ENCODE data around the gene ABHD12B.

The ABHD12B gene

GRCh38 chr14:50932592-50933495 is 61.0 kb downstream of the ABHD12B start:
- no peak for TF ChIP-seq POLR2AphosphoS5 (IDR thresholded peaks at IDR 0.05; ENCODE audit: low read depth, low read length)
- no peak for TF ChIP-seq REST (IDR thresholded peaks at IDR 0.05; ENCODE audit: insufficient read depth in 1 of 2, low read depth in 2 of 2, low read length in 2 of 2)
- no peak for TF ChIP-seq TAF1 (IDR thresholded peaks at IDR 0.05; ENCODE audit: borderline replicate concordance, insufficient read depth, low read length)
- no peak for TF ChIP-seq SIN3A (IDR thresholded peaks at IDR 0.05; ENCODE audit: borderline replicate concordance, insufficient read depth, low read length)
- TF ChIP-seq FOXP2 (optimal IDR thresholded peaks at IDR 0.05; ENCODE audit: borderline replicate concordance, extremely low read depth, extremely low read length, insufficient read depth): no peak

- TF ChIP-seq SIN3A (IDR thresholded peaks at IDR 0.05; ENCODE audit: borderline replicate concordance, insufficient read depth, low read length) (no peak), REST (IDR thresholded peaks at IDR 0.05; ENCODE audit: insufficient read depth in 1 of 2, low read depth in 2 of 2, low read length in 2 of 2) (no peak), TAF1 (IDR thresholded peaks at IDR 0.05; ENCODE audit: borderline replicate concordance, insufficient read depth, low read length) (no peak), FOXP2 (optimal IDR thresholded peaks at IDR 0.05; ENCODE audit: borderline replicate concordance, extremely low read depth, extremely low read length, insufficient read depth) (no peak), POLR2AphosphoS5 (IDR thresholded peaks at IDR 0.05; ENCODE audit: low read depth, low read length) (no peak)
These were observed 63.5 kb downstream of the ABHD12B start for GRCh38 chr14:50935126-50936015.

DNA sequence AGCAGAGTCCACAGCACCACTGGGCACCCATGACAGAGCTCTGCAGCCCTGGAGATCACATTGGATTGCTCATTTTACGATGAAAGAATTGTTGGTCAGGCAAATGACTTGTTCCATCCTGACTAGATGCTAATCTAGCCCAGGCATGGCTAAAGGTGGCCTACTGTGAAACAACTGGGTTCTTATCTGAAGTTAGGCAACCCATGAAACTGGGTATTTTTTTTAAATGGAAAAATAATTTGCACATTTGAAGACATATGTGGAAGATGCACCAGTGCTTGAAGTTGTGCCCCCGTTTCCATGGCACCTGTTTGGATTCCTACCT is 64.1 kb downstream of the ABHD12B start:
- TF ChIP-seq TAF1 (IDR thresholded peaks at IDR 0.05; ENCODE audit: borderline replicate concordance, insufficient read depth, low read length) (no peak), POLR2AphosphoS5 (IDR thresholded peaks at IDR 0.05; ENCODE audit: low read depth, low read length) (no peak), FOXP2 (optimal IDR thresholded peaks at IDR 0.05; ENCODE audit: borderline replicate concordance, extremely low read depth, extremely low read length, insufficient read depth) (no peak), SIN3A (IDR thresholded peaks at IDR 0.05; ENCODE audit: borderline replicate concordance, insufficient read depth, low read length) (no peak), REST (IDR thresholded peaks at IDR 0.05; ENCODE audit: insufficient read depth in 1 of 2, low read depth in 2 of 2, low read length in 2 of 2) (no peak)

DNA sequence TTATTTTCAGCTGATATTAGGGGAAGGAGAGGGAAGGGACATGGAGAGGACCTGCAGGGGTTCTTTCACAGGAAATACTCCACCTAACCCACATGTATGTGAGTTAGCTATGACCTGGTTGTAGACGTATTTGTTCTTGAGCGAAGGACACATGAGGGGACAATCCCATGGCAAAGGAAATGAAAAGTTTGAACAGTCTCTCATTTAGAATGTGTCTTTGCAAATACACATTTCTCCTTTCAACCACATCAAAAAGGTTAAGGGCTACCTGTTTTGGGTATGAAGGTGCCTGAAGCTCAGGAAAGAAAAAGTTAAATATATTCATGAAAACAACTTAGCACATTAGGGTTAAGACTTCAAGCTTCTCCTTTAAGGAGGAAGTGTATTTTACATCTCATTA is 65.0 kb downstream of the ABHD12B start:
- TF ChIP-seq POLR2AphosphoS5 (IDR thresholded peaks at IDR 0.05; ENCODE audit: low read depth, low read length) (no peak), SIN3A (IDR thresholded peaks at IDR 0.05; ENCODE audit: borderline replicate concordance, insufficient read depth, low read length) (no peak), REST (IDR thresholded peaks at IDR 0.05; ENCODE audit: insufficient read depth in 1 of 2, low read depth in 2 of 2, low read length in 2 of 2) (no peak), FOXP2 (optimal IDR thresholded peaks at IDR 0.05; ENCODE audit: borderline replicate concordance, extremely low read depth, extremely low read length, insufficient read depth) (no peak), TAF1 (IDR thresholded peaks at IDR 0.05; ENCODE audit: borderline replicate concordance, insufficient read depth, low read length) (no peak)
